OCI-LY3 (cell line): ENCODE data around the gene DBNDD1.

Source experiments
- CTCF ChIP-seq: fragments of 200-600, 300-600 bp; sonication (generic); IDR thresholded peaks from 2 replicates; pipeline ENCODE4 v1.5.1; 2014; ENCODE audit warnings: antibody characterized with exemption, low read length, low read depth
- EZH2phosphoT487 ChIP-seq: fragments of 200-600 bp; shearing (Covaris generic); IDR thresholded peaks from 2 replicates; pipeline ENCODE4 v1.6.1; 2018; ENCODE audit warnings: antibody characterized with exemption, mixed run types, low read depth

DNA sequence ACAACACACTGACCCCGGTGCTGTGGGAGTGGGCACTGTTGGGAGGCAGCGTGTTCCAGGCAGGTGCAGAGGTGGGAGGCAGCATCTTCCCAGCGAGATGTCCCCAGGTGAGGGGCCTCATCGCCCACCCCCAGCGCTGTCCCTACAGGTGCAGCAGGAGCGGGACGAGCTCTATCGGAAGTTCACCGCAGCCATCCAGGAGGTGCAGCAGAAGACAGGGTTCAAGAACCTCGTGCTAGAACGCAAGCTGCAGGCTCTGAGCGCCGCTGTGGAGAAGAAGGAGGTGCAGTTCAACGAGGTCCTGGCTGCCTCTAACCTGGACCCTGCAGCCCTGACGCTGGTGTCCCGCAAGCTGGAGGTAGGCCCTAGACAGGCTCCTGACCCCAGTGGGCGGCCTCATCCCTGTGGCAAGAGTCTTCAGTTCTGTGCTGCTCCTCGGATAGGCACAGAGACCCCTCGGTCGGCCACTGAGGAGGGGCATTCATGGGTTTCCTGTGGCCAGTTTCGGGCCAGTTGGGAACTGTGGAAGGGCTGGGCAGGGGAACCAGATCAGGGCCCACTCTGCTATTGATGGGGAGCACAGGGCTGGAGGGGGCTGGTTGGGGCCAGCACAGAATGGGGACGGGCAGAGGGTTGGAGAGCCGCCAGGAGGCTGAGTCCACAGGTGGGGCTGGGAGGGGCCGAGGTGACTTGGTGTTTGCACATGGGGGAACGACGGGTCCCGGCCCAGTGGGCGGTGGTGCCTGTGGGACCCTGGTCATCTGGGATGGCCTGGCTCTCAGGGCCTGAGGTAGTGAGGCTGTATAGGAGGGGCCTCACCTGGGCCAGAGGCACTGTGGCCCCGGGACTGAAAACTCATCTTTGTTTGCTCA is 21.1 kb upstream of the DBNDD1 start:
- TF ChIP-seq CTCF, result no peak
- no peak for TF ChIP-seq EZH2phosphoT487
